Uterus (tissue), 2 donors: ENCODE results near the gene SRCAP.

Experiments
- POLR2A ChIP-seq, 2 donors: fragments of 450-650 bp; IDR thresholded peaks; one replicate each; pipeline ENCODE4 v1.6.1; 2016; ENCODE audit warnings: antibody characterized with exemption in 2 of 2, mild to moderate bottlenecking in 1 of 2, moderate library complexity in 1 of 2
- TF ChIP-seq, protein P1 (sequence below), 4 experiments: fragments of 200-600 bp in 2 of 4; fragments of 450-650 bp in 2 of 4; sonication (generic) in 2 of 4; IDR thresholded peaks; one replicate each; pipeline ENCODE4 v1.5.1; 2016 to 2019; ENCODE audit warnings: antibody characterized with exemption in 4 of 4, mild to moderate bottlenecking in 2 of 4, moderate library complexity in 1 of 4

DNA sequence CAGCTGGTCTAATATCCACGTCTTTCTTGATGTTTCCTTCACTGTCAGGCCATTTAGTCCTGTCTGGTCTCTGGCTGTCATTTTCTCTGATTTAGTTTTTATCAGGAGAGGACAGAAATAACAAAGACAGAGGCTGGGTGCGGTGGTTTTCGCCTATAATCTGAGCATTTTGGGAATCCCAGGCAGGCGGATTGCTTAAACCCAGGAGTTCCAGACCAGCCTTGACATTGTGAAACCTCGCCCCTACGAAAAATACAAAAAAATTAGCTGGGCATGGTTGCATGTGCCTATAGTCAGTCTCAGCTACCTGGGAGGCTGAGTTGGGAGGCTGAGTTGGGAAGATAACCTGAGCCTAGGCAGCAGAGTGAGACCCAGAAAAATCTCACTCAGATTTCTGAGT is 7.1 kb downstream of the SRCAP start:
- TF ChIP-seq POLR2A (IDR thresholded peaks at IDR 0.05): no peak
- TF ChIP-seq, protein P1, sequence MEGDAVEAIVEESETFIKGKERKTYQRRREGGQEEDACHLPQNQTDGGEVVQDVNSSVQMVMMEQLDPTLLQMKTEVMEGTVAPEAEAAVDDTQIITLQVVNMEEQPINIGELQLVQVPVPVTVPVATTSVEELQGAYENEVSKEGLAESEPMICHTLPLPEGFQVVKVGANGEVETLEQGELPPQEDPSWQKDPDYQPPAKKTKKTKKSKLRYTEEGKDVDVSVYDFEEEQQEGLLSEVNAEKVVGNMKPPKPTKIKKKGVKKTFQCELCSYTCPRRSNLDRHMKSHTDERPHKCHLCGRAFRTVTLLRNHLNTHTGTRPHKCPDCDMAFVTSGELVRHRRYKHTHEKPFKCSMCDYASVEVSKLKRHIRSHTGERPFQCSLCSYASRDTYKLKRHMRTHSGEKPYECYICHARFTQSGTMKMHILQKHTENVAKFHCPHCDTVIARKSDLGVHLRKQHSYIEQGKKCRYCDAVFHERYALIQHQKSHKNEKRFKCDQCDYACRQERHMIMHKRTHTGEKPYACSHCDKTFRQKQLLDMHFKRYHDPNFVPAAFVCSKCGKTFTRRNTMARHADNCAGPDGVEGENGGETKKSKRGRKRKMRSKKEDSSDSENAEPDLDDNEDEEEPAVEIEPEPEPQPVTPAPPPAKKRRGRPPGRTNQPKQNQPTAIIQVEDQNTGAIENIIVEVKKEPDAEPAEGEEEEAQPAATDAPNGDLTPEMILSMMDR (IDR thresholded peaks at IDR 0.05): no peak
